ENCODE data around the gene APOA4.

APOA4 gene

DNA sequence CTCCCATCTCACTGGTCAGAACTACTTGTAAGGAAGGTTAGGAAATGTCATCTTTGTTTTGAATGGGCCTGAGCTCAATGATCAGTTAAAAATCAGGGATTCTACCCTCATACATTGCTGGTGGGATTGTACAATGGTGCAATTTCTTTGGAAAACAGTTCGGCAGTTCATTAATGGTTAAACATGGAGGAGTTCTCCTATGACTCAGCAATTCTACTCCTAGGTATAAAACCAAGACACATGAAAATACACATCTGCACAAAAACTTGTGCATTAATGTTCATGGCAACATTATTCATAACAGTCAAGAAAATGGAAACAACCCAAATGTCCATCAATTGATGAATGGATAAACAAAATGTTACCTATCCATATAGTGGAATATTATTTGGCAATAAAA is 26.6 kb downstream of the APOA4 start:
- no peak for DNase-seq

GRCh38 chr11:116794851-116795250 is 28.3 kb downstream of the APOA4 start:
- DNase-seq = no peak

DNA sequence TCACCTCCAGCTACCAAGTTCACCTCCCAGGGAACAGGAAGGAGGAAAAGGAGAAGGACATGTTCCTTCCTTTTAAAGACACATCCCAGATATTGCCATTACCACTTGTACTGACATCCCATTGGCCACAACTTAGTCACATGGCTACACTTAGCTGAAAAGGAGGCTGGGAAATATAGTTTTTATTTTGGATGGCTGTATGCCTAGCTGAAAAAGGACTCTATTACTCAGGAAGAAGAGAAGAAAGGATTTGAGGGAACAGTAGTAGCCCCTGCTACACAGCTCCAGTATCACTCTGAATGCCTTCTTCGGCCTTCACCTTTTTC is 29.4 kb downstream of the APOA4 start:
- DNase-seq = no peak

GRCh38 chr11:116792869-116793771 is 30.0 kb downstream of the APOA4 start:
- peak; percentile 62 for DNase-seq

- DNase-seq = no peak
Measured at GRCh38 chr11:116792144-116792868, 30.8 kb downstream of the APOA4 start.

DNA sequence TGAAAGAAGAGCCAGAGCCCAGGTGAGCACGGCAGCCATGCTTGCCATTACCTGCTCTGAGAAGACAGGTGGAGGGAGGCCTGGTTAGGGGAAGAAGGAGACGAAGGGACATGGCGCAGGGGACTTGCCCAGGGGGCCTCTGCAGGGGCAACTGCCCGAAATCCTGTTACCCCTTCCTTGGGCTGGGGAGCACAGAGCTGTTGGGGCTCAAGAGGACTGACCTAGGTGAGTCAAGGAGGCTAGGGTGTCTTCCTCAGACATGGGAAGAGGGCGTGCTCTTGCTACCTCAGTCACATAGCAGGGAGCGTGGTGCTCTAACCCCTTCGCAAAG is 31.3 kb downstream of the APOA4 start, which contains the start of gene APOA5:
TSS of gene APOA5 (minus strand) at position 67 of the 331 bp plus-strand sequence. CDS start at position 48, 19 bp downstream.
- no peak for DNase-seq

DNA sequence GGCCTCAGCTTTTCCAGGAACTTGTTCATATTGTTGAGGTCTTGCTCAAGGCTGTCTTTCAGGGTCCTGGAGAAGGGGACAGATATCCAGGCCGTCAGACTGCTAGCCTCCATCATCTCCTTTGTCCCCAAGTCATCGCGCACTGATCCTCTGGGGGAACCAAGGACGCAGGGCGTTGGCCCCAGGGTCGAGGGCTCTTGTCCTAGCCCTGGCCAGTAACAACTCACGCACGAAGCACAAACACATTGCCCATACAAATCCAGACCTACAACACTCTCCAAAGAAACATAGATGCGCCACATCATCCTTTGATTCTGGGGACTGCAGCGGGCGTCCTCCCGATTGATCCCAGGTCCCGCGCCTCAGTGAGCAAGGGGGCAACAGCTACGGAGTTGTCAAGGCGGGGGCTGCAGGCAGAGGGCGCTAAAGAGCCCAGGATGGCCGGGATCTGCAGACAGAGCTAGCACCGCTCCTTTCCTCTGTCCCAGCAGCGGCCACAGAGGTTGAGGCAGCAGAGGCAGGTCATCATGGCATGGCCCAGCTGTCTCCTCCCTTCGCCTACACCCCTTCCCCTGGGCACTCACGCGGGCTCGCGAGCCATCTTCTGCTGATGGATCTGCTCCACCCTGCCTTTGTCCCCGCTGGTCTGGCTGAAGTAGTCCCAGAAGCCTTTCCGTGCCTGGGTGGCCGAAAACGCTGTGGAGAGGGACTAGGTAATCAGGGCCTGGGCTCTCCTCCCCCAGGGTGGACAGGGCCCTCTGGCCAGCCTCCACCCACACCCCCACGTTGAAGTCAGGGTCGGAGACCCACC is 31.9 kb downstream of the APOA4 start:
- DNase-seq = peak; percentile 96

GRCh38 chr11:116790167-116791001 is 32.7 kb downstream of the APOA4 start:
- no peak for DNase-seq

DNA sequence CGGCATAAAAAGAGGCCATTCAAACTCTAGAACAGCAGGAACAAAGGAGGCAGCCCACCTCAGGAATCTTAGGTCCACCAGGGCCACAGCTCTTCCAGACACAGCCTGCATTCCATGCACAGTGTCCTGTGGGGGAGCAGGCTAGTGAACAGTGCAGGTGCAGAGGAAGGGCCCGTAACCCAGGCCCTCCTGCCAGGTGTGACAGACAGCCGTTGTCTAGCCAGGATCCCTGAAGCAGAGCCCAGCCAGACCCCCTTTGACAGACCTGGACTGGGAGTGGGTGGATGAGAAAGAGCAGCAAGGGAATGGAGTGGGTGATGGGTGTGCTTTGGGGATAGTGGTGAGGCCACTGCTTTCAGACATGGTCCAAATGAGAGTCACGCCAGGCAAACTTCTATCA is 34.1 kb downstream of the APOA4 start:
- no peak for DNase-seq

- DNase-seq = no peak
Measured at GRCh38 chr11:116788534-116788933, 34.6 kb downstream of the APOA4 start.

DNA sequence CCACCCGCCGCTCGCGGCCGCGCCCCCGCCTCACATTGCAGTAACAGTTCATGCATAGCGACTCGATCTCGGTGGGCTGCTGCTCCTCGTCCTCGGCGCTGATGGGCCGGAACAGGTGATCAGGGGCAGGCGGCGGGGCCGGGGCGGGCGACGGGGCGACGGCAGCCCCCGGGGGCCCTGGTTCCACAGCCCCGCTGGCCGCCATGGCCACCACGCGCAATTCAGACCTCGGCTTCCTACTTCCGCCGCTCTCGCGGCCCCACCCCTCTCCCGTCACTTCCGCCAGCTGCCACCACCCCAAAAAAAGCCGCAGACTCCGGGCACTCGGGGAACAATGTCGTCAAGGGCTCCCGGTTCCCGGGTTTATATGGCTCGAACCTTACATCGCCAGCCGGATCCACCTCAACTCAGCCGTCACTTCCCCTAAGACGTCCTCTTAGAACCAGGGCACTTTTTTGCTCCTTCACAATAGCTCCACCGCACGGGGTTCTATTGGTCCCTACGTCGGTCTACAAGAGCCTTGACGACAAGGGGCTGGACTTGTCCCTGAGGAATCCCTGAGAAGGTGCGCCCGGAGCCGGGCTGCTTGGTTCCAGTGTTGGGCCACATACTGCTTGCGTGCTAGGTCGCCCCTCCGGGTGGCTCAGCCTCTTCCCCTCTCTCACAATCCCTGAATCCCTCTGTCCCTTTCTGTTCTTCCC is 35.2 kb downstream of the APOA4 start, which contains the start of gene ZPR1:
TSS of gene ZPR1 (minus strand) at position 238 of the 701 bp plus-strand sequence. CDS start at position 205, 33 bp downstream.
- DNase-seq = peak; percentile 91

- no peak for DNase-seq
Measured at GRCh38 chr11:116787436-116787785, 35.7 kb downstream of the APOA4 start.

GRCh38 chr11:116786966-116787365 is 36.1 kb downstream of the APOA4 start:
- DNase-seq = no peak

GRCh38 chr11:116786326-116786725 is 36.8 kb downstream of the APOA4 start:
- no peak for DNase-seq

DNA sequence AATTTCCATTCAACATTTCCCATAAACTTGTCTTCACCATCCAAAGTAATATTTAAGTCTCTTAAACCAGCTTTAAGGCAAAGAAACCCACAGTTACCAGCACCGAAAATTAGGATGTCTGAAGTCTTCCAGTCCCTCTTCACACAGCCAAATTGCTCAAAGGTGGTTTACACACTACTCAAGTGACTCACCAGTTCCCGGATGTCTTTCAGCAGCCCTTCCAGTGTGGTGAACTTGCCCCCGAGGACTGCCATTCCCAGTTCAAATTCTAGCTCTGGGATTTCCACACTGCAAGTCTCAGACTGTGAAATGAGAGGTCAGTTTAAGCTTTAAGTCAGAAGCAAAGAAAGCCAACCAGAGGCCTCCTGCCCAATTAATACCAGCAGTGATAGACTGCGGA is 40.4 kb downstream of the APOA4 start:
- DNase-seq = peak; percentile 24

- DNase-seq = no peak
Measured at GRCh38 chr11:116778556-116778955, 44.5 kb downstream of the APOA4 start.

GRCh38 chr11:116777056-116777455 is 46.0 kb downstream of the APOA4 start:
- no peak for DNase-seq

DNA sequence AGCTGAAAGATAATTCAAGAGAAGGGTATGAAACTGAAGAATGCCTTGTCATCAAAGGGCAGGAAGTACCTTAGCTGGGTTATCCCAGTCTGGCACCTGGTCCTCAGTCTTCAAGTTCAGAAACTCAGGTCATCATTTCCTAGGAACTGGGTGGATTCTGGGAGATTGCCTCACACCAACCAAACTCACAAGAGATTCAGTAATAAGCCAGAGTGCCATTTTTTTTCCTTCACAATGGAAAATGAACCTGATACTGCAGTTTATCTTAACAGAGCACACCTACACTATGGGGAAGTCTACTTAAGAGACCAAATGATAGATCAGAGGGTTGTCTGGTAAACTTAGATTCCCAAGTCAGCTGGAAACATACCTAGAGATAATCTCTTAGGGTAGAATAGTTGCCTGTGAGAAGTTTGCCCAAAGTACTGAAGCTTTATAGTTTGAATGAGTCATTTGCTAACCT is 46.6 kb downstream of the APOA4 start:
- no peak for DNase-seq

GRCh38 chr11:116775975-116776374 is 47.1 kb downstream of the APOA4 start:
- no peak for DNase-seq

DNA sequence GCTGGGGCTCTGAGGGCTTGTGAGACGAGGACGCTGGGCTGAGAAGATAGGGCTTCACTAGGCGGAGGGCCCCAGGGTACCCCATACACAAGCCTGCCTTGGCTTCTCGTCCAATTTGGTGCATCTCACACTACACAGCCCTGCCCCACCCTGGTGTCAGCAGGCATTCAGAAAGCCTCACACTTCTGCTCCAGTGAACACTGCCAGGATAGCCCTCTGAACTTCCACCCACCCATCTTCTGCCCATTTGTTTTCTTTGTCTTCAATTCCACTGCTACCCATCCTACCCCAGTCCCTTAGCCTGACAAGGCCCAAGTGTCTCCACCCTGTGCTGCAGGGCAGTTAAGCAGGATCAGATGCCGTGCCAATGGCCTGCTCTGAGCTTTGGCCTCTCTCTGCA is 48.4 kb downstream of the APOA4 start:
- no peak for DNase-seq

DNA sequence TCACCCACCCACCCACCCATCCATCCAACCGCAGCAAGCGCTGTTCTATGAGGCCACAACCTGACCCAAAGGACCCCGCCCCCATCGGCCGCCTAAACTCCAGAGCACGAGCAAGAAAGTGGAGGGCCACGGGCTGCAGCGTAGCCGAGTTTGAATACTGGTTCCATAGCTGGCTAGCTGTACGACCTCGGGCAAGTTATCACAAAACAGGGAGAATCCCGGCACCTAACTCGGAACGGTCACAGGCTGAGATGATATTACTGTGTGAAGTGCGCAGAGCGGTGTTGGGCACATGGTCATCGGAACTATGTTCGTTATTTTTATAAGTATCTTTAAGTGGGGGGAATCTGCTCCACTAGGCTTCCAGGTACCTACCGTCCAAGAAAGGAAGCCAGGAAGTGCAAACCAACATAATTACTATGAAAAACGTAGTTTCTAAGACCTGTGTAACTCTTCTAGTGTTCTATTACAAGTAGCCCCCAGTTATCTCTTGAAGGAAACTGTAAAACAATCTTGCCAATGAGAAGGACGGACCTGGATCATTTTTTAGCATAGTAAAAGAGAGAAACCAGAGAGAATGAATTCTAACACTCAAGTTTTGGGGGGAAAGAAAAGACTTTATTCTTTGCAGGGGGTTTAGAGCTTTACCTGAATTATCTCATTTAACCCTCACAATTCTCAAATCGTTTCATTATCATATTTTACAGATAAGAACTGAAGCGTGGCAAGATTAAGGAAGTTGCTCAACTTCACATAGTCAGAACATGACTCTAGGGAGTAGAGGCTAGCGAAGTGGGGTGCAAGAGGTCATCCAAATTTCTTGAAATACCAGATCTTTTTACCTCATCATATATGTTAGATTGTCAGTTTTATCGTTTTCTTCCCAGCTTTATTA is 49.7 kb downstream of the APOA4 start:
- no peak for DNase-seq

Data from 8988T (cell line).